C4-2B (cell line): Measurements from ENCODE around the gene NPTN.

Experiments
- H3K27ac ChIP-seq: fragments of 450-650 bp; 2 replicates; pipeline ENCODE4 v1.5.1; 2017
- CTCF ChIP-seq: fragments of 450-650 bp; conservative IDR thresholded peaks from 2 replicates; pipeline ENCODE4 v1.5.1; 2017; ENCODE audit warnings: mild to moderate bottlenecking
- ZFX ChIP-seq: fragments of 450-650 bp; IDR thresholded peaks from 2 replicates; pipeline ENCODE4 v1.6.1; 2017

Gene NPTN

GRCh38 chr15:73538123-73538522 lies 95.1 kb downstream of the NPTN start:
- no peak for TF ChIP-seq CTCF
- no peak for TF ChIP-seq ZFX
- H3K27ac ChIP-seq, result no peak overlapping the region

GRCh38 chr15:73530649-73531048 lies 102.5 kb downstream of the NPTN start:
- H3K27ac ChIP-seq, result peak overlapping the region; percentile 37
- TF ChIP-seq CTCF, result no peak
- TF ChIP-seq ZFX, result no peak

GRCh38 chr15:73527598-73527997 lies 105.6 kb downstream of the NPTN start:
- TF ChIP-seq CTCF, result no peak
- no peak for TF ChIP-seq ZFX
- no peak overlapping the region for H3K27ac ChIP-seq

- TF ChIP-seq CTCF, result no peak
- no peak for TF ChIP-seq ZFX
- no peak overlapping the region for H3K27ac ChIP-seq
Observed at GRCh38 chr15:73524919-73525318, 108.3 kb downstream of the NPTN start.

GRCh38 chr15:73522011-73522410 lies 111.2 kb downstream of the NPTN start:
- no peak for TF ChIP-seq CTCF
- no peak for TF ChIP-seq ZFX
- H3K27ac ChIP-seq, result no peak overlapping the region

- H3K27ac ChIP-seq, result no peak overlapping the region
- TF ChIP-seq ZFX (no peak), CTCF (no peak)
Observed at GRCh38 chr15:73518876-73519733, 114.1 kb downstream of the NPTN start.

- TF ChIP-seq ZFX (no peak), CTCF (no peak)
- H3K27ac ChIP-seq, result no peak overlapping the region
Observed at GRCh38 chr15:73518180-73518862, 114.9 kb downstream of the NPTN start.
